ENCODE results near the gene PYGO1. TPM values are rescaled to one million over a fixed set of nuclear protein-coding genes. Genes with fewer than 3 reads are reported as not detected.

Gene PYGO1
- total RNA-seq, 1 donor from 2014 or later = 5.2 TPM

DNA sequence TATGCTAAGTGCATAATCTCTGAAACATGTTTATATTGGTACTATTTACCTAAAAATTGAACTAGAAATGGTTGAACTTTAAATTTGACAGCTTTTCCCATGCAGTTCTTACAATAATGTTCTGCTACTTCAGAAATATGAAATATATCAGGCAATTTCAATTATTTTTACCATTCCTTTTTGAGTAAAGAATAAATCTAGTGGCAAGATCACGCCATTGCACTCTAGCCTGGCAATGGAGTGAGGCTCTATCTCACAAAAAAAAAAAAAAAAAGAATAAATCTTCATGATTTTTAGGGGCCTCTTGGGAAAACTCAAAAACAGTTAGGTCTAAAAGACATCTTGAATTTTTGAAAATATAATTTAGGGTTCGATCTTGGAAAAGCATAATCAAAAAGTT, 69.5 kb downstream of the PYGO1 start:
- DNase-seq = no peak
- Histone ChIP-seq H3K27me3 (ENCODE audit: low read depth) (no peaks in the 10 kb centered on the region), H3K36me3 (no peaks in the 10 kb centered on the region), H3K4me3 (no peak overlapping the region), H3K9me3 (replicated peaks) (no peaks in the 10 kb centered on the region), H3K27ac (replicated peaks) (no peak overlapping the region), H3K4me1 (no peaks in the 10 kb centered on the region)
- intact Hi-C loops (cut with micrococcal nuclease) = loop anchor here (5.0 kb wide), 1 partner anchor 124 kb away; no protein-coding TSS in a partner anchor
- TF ChIP-seq, protein P1, sequence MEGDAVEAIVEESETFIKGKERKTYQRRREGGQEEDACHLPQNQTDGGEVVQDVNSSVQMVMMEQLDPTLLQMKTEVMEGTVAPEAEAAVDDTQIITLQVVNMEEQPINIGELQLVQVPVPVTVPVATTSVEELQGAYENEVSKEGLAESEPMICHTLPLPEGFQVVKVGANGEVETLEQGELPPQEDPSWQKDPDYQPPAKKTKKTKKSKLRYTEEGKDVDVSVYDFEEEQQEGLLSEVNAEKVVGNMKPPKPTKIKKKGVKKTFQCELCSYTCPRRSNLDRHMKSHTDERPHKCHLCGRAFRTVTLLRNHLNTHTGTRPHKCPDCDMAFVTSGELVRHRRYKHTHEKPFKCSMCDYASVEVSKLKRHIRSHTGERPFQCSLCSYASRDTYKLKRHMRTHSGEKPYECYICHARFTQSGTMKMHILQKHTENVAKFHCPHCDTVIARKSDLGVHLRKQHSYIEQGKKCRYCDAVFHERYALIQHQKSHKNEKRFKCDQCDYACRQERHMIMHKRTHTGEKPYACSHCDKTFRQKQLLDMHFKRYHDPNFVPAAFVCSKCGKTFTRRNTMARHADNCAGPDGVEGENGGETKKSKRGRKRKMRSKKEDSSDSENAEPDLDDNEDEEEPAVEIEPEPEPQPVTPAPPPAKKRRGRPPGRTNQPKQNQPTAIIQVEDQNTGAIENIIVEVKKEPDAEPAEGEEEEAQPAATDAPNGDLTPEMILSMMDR (IDR thresholded peaks at IDR 0.05; ENCODE audit: borderline replicate concordance) = no peak

DNA sequence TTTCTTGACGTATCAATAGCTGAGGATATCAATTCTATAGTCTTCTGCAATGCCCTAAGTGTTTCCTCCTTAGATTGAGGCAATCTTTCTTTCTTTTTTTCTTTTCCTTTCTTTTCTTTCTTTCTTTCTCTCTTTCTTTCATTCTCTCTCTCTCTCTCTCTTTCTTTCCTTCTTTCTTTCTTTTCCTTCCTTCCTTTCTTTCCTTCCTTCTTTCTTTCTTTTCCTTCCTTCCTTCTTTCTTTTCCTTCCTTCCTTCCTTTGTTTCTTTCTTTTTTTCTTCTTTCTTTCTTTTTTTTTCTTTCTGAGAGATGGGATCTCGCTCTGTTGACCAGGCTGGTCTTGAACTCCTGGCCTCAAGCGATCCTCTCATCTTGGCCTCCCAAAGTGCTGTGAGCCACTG, 70.1 kb downstream of the PYGO1 start:
- Histone ChIP-seq H3K9me3 (replicated peaks) (no peaks in the 10 kb centered on the region), H3K27me3 (ENCODE audit: low read depth) (no peaks in the 10 kb centered on the region), H3K4me1 (no peaks in the 10 kb centered on the region), H3K4me3 (no peak overlapping the region), H3K36me3 (no peaks in the 10 kb centered on the region), H3K27ac (replicated peaks) (no peak overlapping the region)
- intact Hi-C loops (cut with micrococcal nuclease) = loop anchor here (5.0 kb wide), 1 partner anchor 124 kb away; no protein-coding TSS in a partner anchor
- TF ChIP-seq, protein P1 (IDR thresholded peaks at IDR 0.05; ENCODE audit: borderline replicate concordance) = no peak
- DNase-seq = no peak

DNA sequence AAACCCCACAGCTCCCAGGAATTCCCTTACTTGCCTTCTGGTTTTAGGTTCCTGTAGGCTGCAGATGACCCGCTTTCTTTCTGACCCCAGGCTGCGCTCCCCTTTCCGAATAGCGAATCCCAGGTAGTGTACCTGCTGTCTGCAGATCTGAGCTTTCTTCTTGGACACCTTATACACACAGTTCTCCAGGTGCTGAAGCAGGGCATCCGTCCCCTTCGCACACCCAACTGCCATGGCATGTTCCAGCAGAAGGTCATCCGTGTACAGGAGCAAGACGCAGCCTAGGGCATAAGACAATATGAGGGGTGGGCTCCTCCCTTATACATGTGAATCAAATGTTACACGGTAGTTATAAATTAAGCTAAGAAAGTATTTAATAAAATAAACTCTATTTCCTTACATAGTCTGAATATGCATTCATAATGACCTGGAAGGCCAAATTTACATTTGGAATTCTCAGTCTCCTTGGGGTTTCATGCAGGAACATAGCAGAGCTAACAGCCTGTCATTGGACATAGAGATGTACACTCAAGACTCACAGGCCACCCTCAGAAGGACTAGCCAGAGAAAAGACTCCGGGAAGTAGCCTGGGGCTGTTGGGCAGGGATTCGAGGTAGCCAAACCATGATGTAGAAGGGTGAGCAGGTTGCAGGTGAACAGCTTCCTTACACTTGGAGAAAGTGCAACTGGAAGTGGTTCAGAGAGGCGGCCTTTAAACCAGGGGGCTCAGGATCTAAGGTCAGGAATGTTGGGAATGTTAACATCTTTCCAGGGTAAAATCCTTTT, 72.0 kb downstream of the PYGO1 start:
- Histone ChIP-seq H3K27me3 (ENCODE audit: low read depth) (no peaks in the 10 kb centered on the region), H3K9me3 (replicated peaks) (no peaks in the 10 kb centered on the region), H3K27ac (replicated peaks) (no peak overlapping the region), H3K4me1 (no peaks in the 10 kb centered on the region), H3K36me3 (no peaks in the 10 kb centered on the region), H3K4me3 (no peak overlapping the region)
- TF ChIP-seq, protein P1 (IDR thresholded peaks at IDR 0.05; ENCODE audit: borderline replicate concordance) = no peak
- DNase-seq = no peak
- intact Hi-C loops (cut with micrococcal nuclease) = loop anchor here (5.0 kb wide), 1 partner anchor 126 kb away; no protein-coding TSS in a partner anchor

DNA sequence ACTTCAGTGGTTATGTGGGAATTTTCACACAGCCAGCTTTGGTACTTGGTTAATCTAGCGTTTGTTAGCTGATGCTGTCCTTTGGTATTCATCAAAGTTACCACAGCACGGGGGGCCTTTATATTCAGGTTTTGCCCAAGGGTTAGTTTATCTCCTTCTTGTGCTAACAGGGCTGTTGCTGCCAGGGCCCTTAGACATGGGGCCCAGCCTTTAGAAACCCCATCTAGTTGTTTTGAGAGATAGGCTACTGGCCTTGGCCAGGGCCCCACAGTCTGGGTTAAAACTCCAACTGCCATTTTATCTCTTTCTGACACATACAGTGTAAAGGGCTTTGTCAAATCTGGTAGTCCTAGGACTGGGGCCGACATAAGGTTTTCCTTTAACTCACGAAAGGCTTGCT, 72.7 kb downstream of the PYGO1 start:
- no peak for DNase-seq
- Histone ChIP-seq H3K27me3 (ENCODE audit: low read depth) (no peaks in the 10 kb centered on the region), H3K27ac (replicated peaks) (no peak overlapping the region), H3K9me3 (replicated peaks) (no peaks in the 10 kb centered on the region), H3K4me1 (no peaks in the 10 kb centered on the region), H3K4me3 (no peak overlapping the region), H3K36me3 (no peaks in the 10 kb centered on the region)
- TF ChIP-seq, protein P1 (IDR thresholded peaks at IDR 0.05; ENCODE audit: borderline replicate concordance) = no peak
- intact Hi-C loops (cut with micrococcal nuclease) = loop anchor here (5.0 kb wide), 1 partner anchor 127 kb away; no protein-coding TSS in a partner anchor

DNA sequence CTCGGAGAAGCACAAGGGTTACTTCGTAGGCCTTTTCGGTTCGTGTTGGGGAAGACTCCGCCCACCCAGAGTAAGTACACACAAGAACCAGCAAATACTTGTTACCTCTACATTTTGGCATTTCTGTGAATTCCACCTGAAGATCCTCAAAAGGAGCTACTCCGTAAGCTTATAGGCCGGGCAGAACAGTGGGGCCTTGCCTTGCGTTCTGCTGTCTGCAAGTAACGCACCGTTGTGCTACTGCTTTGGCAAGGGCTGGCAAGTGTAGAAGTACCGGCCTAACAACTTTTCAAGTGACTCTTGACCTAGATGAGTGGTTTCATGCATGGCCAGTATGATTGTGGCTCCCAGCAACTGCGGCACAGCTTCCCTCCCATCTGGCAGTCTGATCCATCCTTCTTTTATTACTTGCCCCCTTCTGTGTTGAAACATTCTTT, 73.7 kb downstream of the PYGO1 start:
- Histone ChIP-seq H3K36me3 (no peaks in the 10 kb centered on the region), H3K27ac (replicated peaks) (no peak overlapping the region), H3K4me1 (no peaks in the 10 kb centered on the region), H3K4me3 (no peak overlapping the region), H3K27me3 (ENCODE audit: low read depth) (no peaks in the 10 kb centered on the region), H3K9me3 (replicated peaks) (no peaks in the 10 kb centered on the region)
- intact Hi-C loops (cut with micrococcal nuclease) = no loop called here
- TF ChIP-seq, protein P1 (IDR thresholded peaks at IDR 0.05; ENCODE audit: borderline replicate concordance) = no peak
- DNase-seq = no peak
